ENCODE results near the gene MRPS27.

Gene MRPS27

GRCh38 chr5:72203251-72203845 is 116.7 kb downstream of the MRPS27 start:
- Histone ChIP-seq H3K9me3 (ENCODE audit: control extremely low read depth in 1 of 5, control insufficient read depth in 4 of 5, insufficient read depth in 2 of 5, low read depth in 1 of 5, low read length in 4 of 5) (peaks cover 0 to under 1% (median 0%) of the 10 kb centered on the region in 5 experiments), H3K36me3 (ENCODE audit: control insufficient read depth in 4 of 4, insufficient read depth in 4 of 4, low read length in 3 of 4) (no peaks in the 10 kb centered on the region), H3K27ac (ENCODE audit: insufficient read depth in 1 of 2, low read depth in 1 of 2, low read length in 2 of 2, poor library complexity in 1 of 2, severe bottlenecking in 2 of 2) (no peak overlapping the region), H3K27me3 (replicated peaks in 2 of 5; ENCODE audit: control insufficient read depth in 4 of 5, insufficient read depth in 5 of 5, low read length in 4 of 5) (no peaks in the 10 kb centered on the region), H3K4me1 (ENCODE audit: control extremely low read depth in 1 of 4, control insufficient read depth in 4 of 4, insufficient read depth in 4 of 4, low read length in 3 of 4) (no peaks in the 10 kb centered on the region), H3K4me3 (ENCODE audit: control insufficient read depth in 1 of 7, extremely low read depth in 1 of 7, insufficient read depth in 4 of 7, low read depth in 2 of 7, low read length in 6 of 7) (no peak overlapping the region)
- CTCF ChIA-PET, result no interaction called here
- WGBS (ENCODE audit: insufficient coverage), result over 99% methylated on average over 8 of the region's 8 CpGs
- DNase-seq, result no peak
- POLR2A ChIA-PET, result interaction anchor here (0.6 kb wide), 1 partner anchor 45 kb away, joined by 5 read pairs; no protein-coding TSS in a partner anchor

- H3K36me3 ChIP-seq (ENCODE audit: control insufficient read depth in 4 of 4, insufficient read depth in 4 of 4, low read length in 3 of 4), result no peaks in the 10 kb centered on the region
- CTCF ChIA-PET, result no interaction called here
- H3K4me1 ChIP-seq (ENCODE audit: control extremely low read depth in 1 of 4, control insufficient read depth in 4 of 4, insufficient read depth in 4 of 4, low read length in 3 of 4), result no peaks in the 10 kb centered on the region
- H3K27ac ChIP-seq (ENCODE audit: insufficient read depth in 1 of 2, low read depth in 1 of 2, low read length in 2 of 2, poor library complexity in 1 of 2, severe bottlenecking in 2 of 2), result no peak overlapping the region
- WGBS (ENCODE audit: insufficient coverage), result no CpG with 5 or more reads among the region's 3 CpGs
- no peak overlapping the region for H3K4me3 ChIP-seq (ENCODE audit: control insufficient read depth in 1 of 7, extremely low read depth in 1 of 7, insufficient read depth in 4 of 7, low read depth in 2 of 7, low read length in 6 of 7)
- H3K9me3 ChIP-seq (ENCODE audit: control extremely low read depth in 1 of 5, control insufficient read depth in 4 of 5, insufficient read depth in 2 of 5, low read depth in 1 of 5, low read length in 4 of 5), result peaks cover 0 to 4% (median 0%) of the 10 kb centered on the region in 5 experiments
- H3K27me3 ChIP-seq (replicated peaks in 2 of 5; ENCODE audit: control insufficient read depth in 4 of 5, insufficient read depth in 5 of 5, low read length in 4 of 5), result peaks cover 0 to 5% (median 0%) of the 10 kb centered on the region in 5 experiments
- DNase-seq, result no peak
- POLR2A ChIA-PET, result no interaction called here
Observed at GRCh38 chr5:72202331-72202825, 117.7 kb downstream of the MRPS27 start.

GRCh38 chr5:72199681-72200080 is 120.4 kb downstream of the MRPS27 start:
- Histone ChIP-seq H3K4me3 (ENCODE audit: control insufficient read depth in 1 of 7, extremely low read depth in 1 of 7, insufficient read depth in 4 of 7, low read depth in 2 of 7, low read length in 6 of 7) (no peak overlapping the region), H3K27me3 (replicated peaks in 2 of 5; ENCODE audit: control insufficient read depth in 4 of 5, insufficient read depth in 5 of 5, low read length in 4 of 5) (peaks cover 0 to 17% (median 7%) of the 10 kb centered on the region in 5 experiments), H3K36me3 (ENCODE audit: control insufficient read depth in 4 of 4, insufficient read depth in 4 of 4, low read length in 3 of 4) (no peaks in the 10 kb centered on the region), H3K9me3 (ENCODE audit: control extremely low read depth in 1 of 5, control insufficient read depth in 4 of 5, insufficient read depth in 2 of 5, low read depth in 1 of 5, low read length in 4 of 5) (peaks cover 0 to 6% (median 0%) of the 10 kb centered on the region in 5 experiments), H3K4me1 (ENCODE audit: control extremely low read depth in 1 of 4, control insufficient read depth in 4 of 4, insufficient read depth in 4 of 4, low read length in 3 of 4) (no peaks in the 10 kb centered on the region), H3K27ac (ENCODE audit: insufficient read depth in 1 of 2, low read depth in 1 of 2, low read length in 2 of 2, poor library complexity in 1 of 2, severe bottlenecking in 2 of 2) (no peak overlapping the region)
- no peak for DNase-seq
- POLR2A ChIA-PET, result no interaction called here
- CTCF ChIA-PET, result no interaction called here
- 97% methylated on average over 14 of the region's 15 CpGs for WGBS (ENCODE audit: insufficient coverage)

- WGBS (ENCODE audit: insufficient coverage), result 100% methylated on average over 5 of the region's 5 CpGs
- Histone ChIP-seq H3K9me3 (ENCODE audit: control extremely low read depth in 1 of 5, control insufficient read depth in 4 of 5, insufficient read depth in 2 of 5, low read depth in 1 of 5, low read length in 4 of 5) (peaks cover 0 to 6% (median 2%) of the 10 kb centered on the region in 5 experiments), H3K4me1 (ENCODE audit: control extremely low read depth in 1 of 4, control insufficient read depth in 4 of 4, insufficient read depth in 4 of 4, low read length in 3 of 4) (no peaks in the 10 kb centered on the region), H3K4me3 (ENCODE audit: control insufficient read depth in 1 of 7, extremely low read depth in 1 of 7, insufficient read depth in 4 of 7, low read depth in 2 of 7, low read length in 6 of 7) (no peak overlapping the region), H3K27me3 (replicated peaks in 2 of 5; ENCODE audit: control insufficient read depth in 4 of 5, insufficient read depth in 5 of 5, low read length in 4 of 5) (peaks cover 0 to 23% (median 9%) of the 10 kb centered on the region in 5 experiments), H3K27ac (ENCODE audit: insufficient read depth in 1 of 2, low read depth in 1 of 2, low read length in 2 of 2, poor library complexity in 1 of 2, severe bottlenecking in 2 of 2) (no peak overlapping the region), H3K36me3 (ENCODE audit: control insufficient read depth in 4 of 4, insufficient read depth in 4 of 4, low read length in 3 of 4) (no peaks in the 10 kb centered on the region)
- ChIA-PET CTCF (no interaction called here), POLR2A (no interaction called here)
- no peak for DNase-seq
Observed at GRCh38 chr5:72197393-72197792, 122.6 kb downstream of the MRPS27 start.

- POLR2A ChIA-PET, result no interaction called here
- Histone ChIP-seq H3K36me3 (ENCODE audit: control insufficient read depth in 4 of 4, insufficient read depth in 4 of 4, low read length in 3 of 4) (no peaks in the 10 kb centered on the region), H3K27ac (ENCODE audit: insufficient read depth in 1 of 2, low read depth in 1 of 2, low read length in 2 of 2, poor library complexity in 1 of 2, severe bottlenecking in 2 of 2) (no peak overlapping the region), H3K9me3 (ENCODE audit: control extremely low read depth in 1 of 5, control insufficient read depth in 4 of 5, insufficient read depth in 2 of 5, low read depth in 1 of 5, low read length in 4 of 5) (peaks cover 0 to 6% (median 2%) of the 10 kb centered on the region in 5 experiments), H3K4me3 (ENCODE audit: control insufficient read depth in 1 of 7, extremely low read depth in 1 of 7, insufficient read depth in 4 of 7, low read depth in 2 of 7, low read length in 6 of 7) (no peak overlapping the region), H3K4me1 (ENCODE audit: control extremely low read depth in 1 of 4, control insufficient read depth in 4 of 4, insufficient read depth in 4 of 4, low read length in 3 of 4) (no peaks in the 10 kb centered on the region), H3K27me3 (replicated peaks in 2 of 5; ENCODE audit: control insufficient read depth in 4 of 5, insufficient read depth in 5 of 5, low read length in 4 of 5) (peaks cover 0 to 25% (median 15%) of the 10 kb centered on the region in 5 experiments)
- 98% methylated on average over 10 of the region's 10 CpGs for WGBS (ENCODE audit: insufficient coverage)
- no peak for DNase-seq
- CTCF ChIA-PET, result interaction anchor here (1.4 kb wide), 1 partner anchor 9 kb away, joined by 3 read pairs; no protein-coding TSS in a partner anchor
Observed at GRCh38 chr5:72195581-72195980, 124.5 kb downstream of the MRPS27 start.

GRCh38 chr5:72194846-72195245 is 125.2 kb downstream of the MRPS27 start:
- no peak overlapping the region for H3K4me3 ChIP-seq (ENCODE audit: control insufficient read depth in 1 of 7, extremely low read depth in 1 of 7, insufficient read depth in 4 of 7, low read depth in 2 of 7, low read length in 6 of 7)
- WGBS (ENCODE audit: insufficient coverage), result 98% methylated on average over 6 of the region's 6 CpGs
- ChIA-PET POLR2A (no interaction called here), CTCF (no interaction called here)
- peaks cover 0 to 6% (median 2%) of the 10 kb centered on the region in 5 experiments for H3K9me3 ChIP-seq (ENCODE audit: control extremely low read depth in 1 of 5, control insufficient read depth in 4 of 5, insufficient read depth in 2 of 5, low read depth in 1 of 5, low read length in 4 of 5)
- DNase-seq, result no peak
- H3K4me1 ChIP-seq (ENCODE audit: control extremely low read depth in 1 of 4, control insufficient read depth in 4 of 4, insufficient read depth in 4 of 4, low read length in 3 of 4), result no peaks in the 10 kb centered on the region
- H3K27ac ChIP-seq (ENCODE audit: insufficient read depth in 1 of 2, low read depth in 1 of 2, low read length in 2 of 2, poor library complexity in 1 of 2, severe bottlenecking in 2 of 2), result no peak overlapping the region
- no peaks in the 10 kb centered on the region for H3K36me3 ChIP-seq (ENCODE audit: control insufficient read depth in 4 of 4, insufficient read depth in 4 of 4, low read length in 3 of 4)
- H3K27me3 ChIP-seq (replicated peaks in 2 of 5; ENCODE audit: control insufficient read depth in 4 of 5, insufficient read depth in 5 of 5, low read length in 4 of 5), result peaks cover 0 to 25% (median 15%) of the 10 kb centered on the region in 5 experiments

GRCh38 chr5:72191404-72191803 is 128.6 kb downstream of the MRPS27 start:
- ChIA-PET CTCF (no interaction called here), POLR2A (no interaction called here)
- peaks cover 0 to 6% (median 0%) of the 10 kb centered on the region in 5 experiments for H3K9me3 ChIP-seq (ENCODE audit: control extremely low read depth in 1 of 5, control insufficient read depth in 4 of 5, insufficient read depth in 2 of 5, low read depth in 1 of 5, low read length in 4 of 5)
- DNase-seq, result no peak
- no peaks in the 10 kb centered on the region for H3K36me3 ChIP-seq (ENCODE audit: control insufficient read depth in 4 of 4, insufficient read depth in 4 of 4, low read length in 3 of 4)
- H3K27me3 ChIP-seq (replicated peaks in 2 of 5; ENCODE audit: control insufficient read depth in 4 of 5, insufficient read depth in 5 of 5, low read length in 4 of 5), result peaks cover 0 to 18% (median 14%) of the 10 kb centered on the region in 5 experiments
- no peaks in the 10 kb centered on the region for H3K4me1 ChIP-seq (ENCODE audit: control extremely low read depth in 1 of 4, control insufficient read depth in 4 of 4, insufficient read depth in 4 of 4, low read length in 3 of 4)
- H3K4me3 ChIP-seq (ENCODE audit: control insufficient read depth in 1 of 7, extremely low read depth in 1 of 7, insufficient read depth in 4 of 7, low read depth in 2 of 7, low read length in 6 of 7), result no peak overlapping the region
- no peak overlapping the region for H3K27ac ChIP-seq (ENCODE audit: insufficient read depth in 1 of 2, low read depth in 1 of 2, low read length in 2 of 2, poor library complexity in 1 of 2, severe bottlenecking in 2 of 2)
- 88% methylated on average over 2 of the region's 3 CpGs for WGBS (ENCODE audit: insufficient coverage)

Data from common myeloid progenitor, CD34-positive (primary cell).